A172 (cell line): ENCODE data around the gene BCL2. TPM values are rescaled to one million over a fixed set of nuclear protein-coding genes. Genes with fewer than 3 reads are reported as not detected.

Source experiments
- DNase-seq: peaks from one replicate; pipeline ENCODE4 v3.0.0-alpha.2; 2015; ENCODE audit warnings: low spot score
- total RNA-seq: library from RNA; depleted of rRNA; stranded (reverse); fragments of >200 nt; shearing (Covaris generic); gene quantifications from 2 replicates; pipeline ENCODE4 v1.2.3, GENCODE V29; 2014

The BCL2 gene
- total RNA-seq, 1 experiment from 2014 or later: 2.5 TPM

- DNase-seq: no peak
Measured at GRCh38 chr18:63157293-63158011, 162.1 kb downstream of the BCL2 start.

GRCh38 chr18:63155910-63156773 lies 163.4 kb downstream of the BCL2 start:
- DNase-seq: no peak

- no peak for DNase-seq
Measured at GRCh38 chr18:63155169-63155852, 164.3 kb downstream of the BCL2 start.

GRCh38 chr18:63154350-63155152 lies 165.0 kb downstream of the BCL2 start:
- no peak for DNase-seq

GRCh38 chr18:63152791-63153190 lies 166.8 kb downstream of the BCL2 start:
- DNase-seq: no peak

GRCh38 chr18:63152096-63152495 lies 167.5 kb downstream of the BCL2 start:
- no peak for DNase-seq

GRCh38 chr18:63151539-63151938 lies 168.0 kb downstream of the BCL2 start:
- no peak for DNase-seq

GRCh38 chr18:63150942-63151421 lies 168.6 kb downstream of the BCL2 start:
- DNase-seq: no peak

- DNase-seq: no peak
Measured at GRCh38 chr18:63150326-63150725, 169.2 kb downstream of the BCL2 start.

GRCh38 chr18:63149302-63149587 lies 170.3 kb downstream of the BCL2 start:
- DNase-seq: no peak

- no peak for DNase-seq
Measured at GRCh38 chr18:63148449-63149301, 170.9 kb downstream of the BCL2 start.

- no peak for DNase-seq
Measured at GRCh38 chr18:63147973-63148372, 171.6 kb downstream of the BCL2 start.

GRCh38 chr18:63146828-63147409 lies 172.7 kb downstream of the BCL2 start:
- DNase-seq: no peak

- no peak for DNase-seq
Measured at GRCh38 chr18:63145851-63146555, 173.6 kb downstream of the BCL2 start.

- no peak for DNase-seq
Measured at GRCh38 chr18:63145166-63145850, 174.3 kb downstream of the BCL2 start.

- no peak for DNase-seq
Measured at GRCh38 chr18:63144748-63145147, 174.8 kb downstream of the BCL2 start.

- DNase-seq: no peak
Measured at GRCh38 chr18:63143330-63143771, 176.2 kb downstream of the BCL2 start.

- DNase-seq: no peak
Measured at GRCh38 chr18:63142594-63143225, 176.9 kb downstream of the BCL2 start.

GRCh38 chr18:63141778-63142176 lies 177.8 kb downstream of the BCL2 start:
- no peak for DNase-seq
